WTC11 (cell line): ENCODE results near the gene STIM2. TPM values are rescaled to one million over a fixed set of nuclear protein-coding genes. Genes with fewer than 3 reads are reported as not detected.

Experiments
- ATAC-seq: fragments of 200-7000 bp; cut with Tn5 transposase; 2 replicates; pipeline ENCODE4 v1.10.0; 2021; ENCODE audit warnings: mild to moderate bottlenecking, moderate library complexity
- CTCF ChIA-PET: fragments of 300-600 bp; sonication (Branson Sonifier 250); formaldehyde crosslinking; loops from one replicate; lab custom pipeline; 2021; ENCODE audit warnings: antibody characterized with exemption; lab: Charles Lee
- POLR2A ChIA-PET: fragments of 350-600 bp; sonication (Branson Sonifier 250); formaldehyde crosslinking; loops from one replicate; lab custom pipeline; 2021; ENCODE audit warnings: antibody characterized with exemption; lab: Charles Lee
- DNase-seq: peaks from one replicate; pipeline ENCODE4 v3.0.0; 2021; ENCODE audit warnings: low spot score
- H3K27ac Mint-ChIP-seq: 2 replicates; pipeline ENCODE4 v1.8.0; 2021; ENCODE audit warnings: mixed read lengths
- H3K27me3 Mint-ChIP-seq: 2 replicates; pipeline ENCODE4 v1.8.0; 2021; ENCODE audit warnings: low read depth, mild to moderate bottlenecking, moderate library complexity, mixed read lengths
- H3K36me3 Mint-ChIP-seq: 2 replicates; pipeline ENCODE4 v1.8.0; 2021; ENCODE audit warnings: mixed read lengths
- H3K4me1 Mint-ChIP-seq: 2 replicates; pipeline ENCODE4 v1.8.0; 2022; ENCODE audit warnings: mixed read lengths
- H3K4me3 Mint-ChIP-seq: 2 replicates; pipeline ENCODE4 v1.8.0; 2021; ENCODE audit warnings: mild to moderate bottlenecking, moderate library complexity, mixed read lengths
- H3K9me3 Mint-ChIP-seq: 2 replicates; pipeline ENCODE4 v1.8.0; 2021; ENCODE audit warnings: mixed read lengths
- ATF3 ChIP-seq: sonication (generic); formaldehyde crosslinking; conservative IDR thresholded peaks from 2 replicates; pipeline ENCODE4 v1.8.1; 2022; ENCODE audit warnings: mild to moderate bottlenecking, missing genetic modification reagents
- E2F1 ChIP-seq: sonication (generic); formaldehyde crosslinking; IDR thresholded peaks from 2 replicates; pipeline ENCODE4 v1.8.0; 2022; ENCODE audit warnings: mild to moderate bottlenecking, missing genetic modification reagents
- FOXK1 ChIP-seq: sonication (generic); formaldehyde crosslinking; IDR thresholded peaks from 2 replicates; pipeline ENCODE4 v1.8.0; 2022; ENCODE audit warnings: mild to moderate bottlenecking, moderate library complexity, missing genetic modification reagents
- GRHL2 ChIP-seq: fragments of 250-450 bp; sonication (Bioruptor Pico); IDR thresholded peaks from 2 replicates; pipeline ENCODE4 v1.8.0; 2022; ENCODE audit warnings: mild to moderate bottlenecking, moderate library complexity; ENCODE audit not compliant: insufficient replicate concordance, severe bottlenecking
- IRF2 ChIP-seq: sonication (generic); formaldehyde crosslinking; IDR thresholded peaks from 2 replicates; pipeline ENCODE4 v1.8.0; 2022; ENCODE audit warnings: low read depth, missing genetic modification reagents, borderline replicate concordance
- MLX ChIP-seq: sonication (generic); formaldehyde crosslinking; IDR thresholded peaks from 2 replicates; pipeline ENCODE4 v1.8.1; 2023; ENCODE audit warnings: mild to moderate bottlenecking, missing genetic modification reagents, moderate library complexity
- MXD4 ChIP-seq: fragments of 250-450 bp; sonication (Bioruptor Pico); IDR thresholded peaks from 2 replicates; pipeline ENCODE4 v1.8.0; 2021; ENCODE audit warnings: mild to moderate bottlenecking, moderate library complexity, borderline replicate concordance
- NFATC4 ChIP-seq: fragments of 250-450 bp; sonication (Bioruptor Pico); IDR thresholded peaks from 2 replicates; pipeline ENCODE4 v1.9.0; 2021; ENCODE audit warnings: mild to moderate bottlenecking
- NR3C1 ChIP-seq: sonication (generic); formaldehyde crosslinking; conservative IDR thresholded peaks from 2 replicates; pipeline ENCODE4 v1.8.1; 2023; ENCODE audit warnings: low read depth, mild to moderate bottlenecking, missing genetic modification reagents
- OVOL2 ChIP-seq: fragments of 250-450 bp; sonication (Bioruptor Pico); IDR thresholded peaks from 2 replicates; pipeline ENCODE4 v1.9.0; 2021; ENCODE audit warnings: mild to moderate bottlenecking, borderline replicate concordance
- PRDM15 ChIP-seq: sonication (generic); formaldehyde crosslinking; IDR thresholded peaks from 2 replicates; pipeline ENCODE4 v1.8.0; 2022; ENCODE audit warnings: missing genetic modification reagents
- RORB ChIP-seq: fragments of 250-450 bp; sonication (Bioruptor Pico); IDR thresholded peaks from 2 replicates; pipeline ENCODE4 v1.9.0; 2021; ENCODE audit warnings: mild to moderate bottlenecking
- SOX15 ChIP-seq: fragments of 250-450 bp; sonication (Bioruptor Pico); IDR thresholded peaks from 2 replicates; pipeline ENCODE4 v1.9.0; 2021; ENCODE audit warnings: mild to moderate bottlenecking
- SP1 ChIP-seq: sonication (generic); formaldehyde crosslinking; conservative IDR thresholded peaks from 2 replicates; pipeline ENCODE4 v1.8.1; 2022; ENCODE audit warnings: missing genetic modification reagents
- ZNF416 ChIP-seq: fragments of 250-450 bp; sonication (Bioruptor Pico); IDR thresholded peaks from 2 replicates; pipeline ENCODE4 v1.9.0; 2021; ENCODE audit warnings: mild to moderate bottlenecking, inconsistent platforms
- total RNA-seq: library from RNA; stranded (reverse); gene quantifications from 3 replicates; pipeline ENCODE4 v1.2.3, GENCODE V29; 2021

Gene STIM2
- total RNA-seq, 1 experiment from 2014 or later, result 22.4 TPM

GRCh38 chr4:26891054-26891453 lies 30.4 kb downstream of the STIM2 start:
- H3K27ac Mint-ChIP-seq, result no peak overlapping the region
- no peak overlapping the region for H3K4me3 Mint-ChIP-seq
- H3K36me3 Mint-ChIP-seq, result peaks cover 10% of the 10 kb centered on the region
- H3K27me3 Mint-ChIP-seq, result no peaks in the 10 kb centered on the region; the same call in 1 of the 2 replicates
- ATAC-seq, result no peak
- TF ChIP-seq FOXK1 (CRISPR knock-in tag) (no peak), SOX15 (no peak), MLX (CRISPR knock-in tag) (no peak), ATF3 (CRISPR knock-in tag) (no peak), IRF2 (no peak), GRHL2 (no peak), ZNF416 (CRISPR knock-in tag) (no peak), RORB (CRISPR knock-in tag) (no peak), E2F1 (CRISPR knock-in tag) (no peak), PRDM15 (CRISPR knock-in tag) (no peak), NFATC4 (CRISPR knock-in tag) (no peak)
- TF ChIP-seq, all 79 proteins: peak for 0
- Mint-ChIP-seq H3K4me1 (no peaks in the 10 kb centered on the region; the same call in 1 of the 2 replicates), H3K9me3 (peaks cover 17% of the 10 kb centered on the region)
- CTCF ChIA-PET, result no interaction called here
- DNase-seq, result no peak
- POLR2A ChIA-PET, result no interaction called here

- ATAC-seq, result no peak
- Mint-ChIP-seq H3K9me3 (peaks cover 17% of the 10 kb centered on the region), H3K4me1 (no peaks in the 10 kb centered on the region; the same call in 1 of the 2 replicates), H3K27me3 (no peaks in the 10 kb centered on the region; the same call in 1 of the 2 replicates), H3K36me3 (peaks cover 10% of the 10 kb centered on the region), H3K27ac (no peak overlapping the region), H3K4me3 (no peak overlapping the region)
- CTCF ChIA-PET, result no interaction called here
- no peak for DNase-seq
- POLR2A ChIA-PET, result no interaction called here
- TF ChIP-seq SP1 (CRISPR knock-in tag) (no peak), NR3C1 (CRISPR knock-in tag) (no peak), SOX15 (no peak)
Observed at GRCh38 chr4:26891867-26892266, 31.2 kb downstream of the STIM2 start.

GRCh38 chr4:26892480-26893150 lies 32.0 kb downstream of the STIM2 start:
- Mint-ChIP-seq H3K27me3 (no peaks in the 10 kb centered on the region; the same call in 1 of the 2 replicates), H3K4me3 (no peak overlapping the region), H3K4me1 (no peaks in the 10 kb centered on the region; the same call in 1 of the 2 replicates), H3K36me3 (peaks cover 10% of the 10 kb centered on the region), H3K27ac (no peak overlapping the region), H3K9me3 (peaks cover 17% of the 10 kb centered on the region)
- TF ChIP-seq MXD4 (CRISPR knock-in tag) (no peak), OVOL2 (CRISPR knock-in tag) (no peak)
- ChIA-PET POLR2A (no interaction called here), CTCF (no interaction called here)
- DNase-seq (no peak), ATAC-seq (no peak)
